SK-N-MC (cell line): ENCODE results near the gene TRIM24.

Source experiments
- EZH2 ChIP-seq: fragments of 200-600 bp; sonication (generic); IDR thresholded peaks from one replicate; pipeline ENCODE4 v1.6.1; 2017; ENCODE audit warnings: antibody characterized with exemption
- POLR2AphosphoS5 ChIP-seq: IDR thresholded peaks from 2 replicates; pipeline ENCODE4 v1.6.1; 2012; ENCODE audit warnings: mild to moderate bottlenecking, low read depth, low read length, borderline replicate concordance

- TF ChIP-seq EZH2 (no peak), POLR2AphosphoS5 (no peak)
Measured at GRCh38 chr7:138472292-138473079, 12.4 kb downstream of the TRIM24 start.
